GM12878 (cell line): ENCODE data around the gene XPNPEP1. TPM values are rescaled to one million over a fixed set of nuclear protein-coding genes. Genes with fewer than 3 reads are reported as not detected.

Experiments
- ATAC-seq: fragments of 200-7000 bp; cut with Tn5 transposase; 3 replicates; pipeline ENCODE4 v1.9.1; 2020; ENCODE audit warnings: mild to moderate bottlenecking, moderate library complexity
- BruUV-seq: library from RNA; stranded (reverse); fragments of 400-500 nt; replicated peaks from 2 replicates; lab custom pipeline; 2021; lab: Mats Ljungman, UMichigan
- CTCF ChIA-PET: fragments of 300-600 bp; sonication (Branson Sonifier 250); formaldehyde crosslinking; extraction: SDS; loops from one replicate; lab custom pipeline; 2021; ENCODE audit warnings: inconsistent platforms; lab: Yijun Ruan, JAX
- POLR2A ChIA-PET: fragments of 350-600 bp; formaldehyde crosslinking; extraction: SDS; loops from one replicate; lab custom pipeline; 2021; ENCODE audit warnings: inconsistent platforms; lab: Charles Lee
- RAD21 ChIA-PET: fragments of 300-600 bp; sonication (Branson Sonifier 250); formaldehyde crosslinking; loops from one replicate; lab custom pipeline; 2023; ENCODE audit warnings: antibody characterized with exemption; ENCODE audit not compliant: unreplicated experiment; lab: Charles Lee
- SMC1A ChIA-PET: fragments of 300-600 bp; sonication (Branson Sonifier 250); formaldehyde crosslinking; loops from one replicate; lab custom pipeline; 2023; ENCODE audit not compliant: unreplicated experiment, uncharacterized antibody; lab: Charles Lee
- DNase-seq: peaks from one replicate; pipeline ENCODE4 v3.0.0-alpha.2; 2011; ENCODE audit warnings: low read depth, low spot score
- FAIRE-seq: peaks from 3 replicates; lab custom pipeline; 2011; peaks lifted over from hg19 to GRCh38; lab: Jason Lieb, UNC
- H2AFZ ChIP-seq: 2 replicates; pipeline ENCODE4 v1.6.0; 2011; ENCODE audit warnings: low read depth, low read length, control low read depth; ENCODE audit not compliant: control insufficient read depth
- H3K27ac ChIP-seq: 2 replicates; pipeline ENCODE4 v1.5.1; 2011; ENCODE audit warnings: control low read depth; ENCODE audit not compliant: control insufficient read depth, insufficient read depth
- H3K27me3 ChIP-seq, 2 experiments: replicated peaks in 1 of 2; 2 replicates each; pipeline versions ENCODE4 v1.6.0 to v1.6.1; 2011; ENCODE audit warnings: low read length in 1 of 2; ENCODE audit not compliant: control insufficient read depth in 2 of 2, insufficient read depth in 2 of 2
- H3K36me3 ChIP-seq, 2 experiments: 2 replicates each; pipeline ENCODE4 v1.5.1; 2011; ENCODE audit warnings: low read length in 1 of 2; ENCODE audit not compliant: control insufficient read depth in 2 of 2, insufficient read depth in 2 of 2
- H3K4me1 ChIP-seq: 2 replicates; pipeline ENCODE4 v1.6.1; 2011; ENCODE audit warnings: mild to moderate bottlenecking, low read length, moderate library complexity, mixed read lengths; ENCODE audit not compliant: control insufficient read depth, insufficient read depth
- H3K4me2 ChIP-seq: 2 replicates; pipeline ENCODE4 v1.6.0; 2011; ENCODE audit warnings: control low read depth; ENCODE audit not compliant: control insufficient read depth, insufficient read depth
- H3K4me3 ChIP-seq: fragments of 200-600 bp; sonication (generic); 2 replicates; pipeline ENCODE4 v1.5.1; 2016
- H3K79me2 ChIP-seq: 2 replicates; pipeline ENCODE4 v1.6.0; 2011; ENCODE audit warnings: low read length; ENCODE audit not compliant: control insufficient read depth, insufficient read depth
- H3K9ac ChIP-seq: 2 replicates; pipeline ENCODE4 v1.8.0; 2011; ENCODE audit warnings: low read length, control low read depth, mixed read lengths; ENCODE audit not compliant: control insufficient read depth, insufficient read depth
- H3K9me3 ChIP-seq: replicated peaks from 3 replicates; pipeline ENCODE4 v1.5.1; 2011; ENCODE audit warnings: mild to moderate bottlenecking, low read length; ENCODE audit not compliant: control insufficient read depth, insufficient read depth
- H4K20me1 ChIP-seq: 2 replicates; pipeline ENCODE4 v1.6.0; 2011; ENCODE audit not compliant: control insufficient read depth, insufficient read depth
- BACH1 ChIP-seq: fragments of 450-650 bp; IDR thresholded peaks from 2 replicates; pipeline ENCODE4 v1.6.1; 2017; ENCODE audit warnings: mild to moderate bottlenecking, borderline replicate concordance
- CBFB ChIP-seq: IDR thresholded peaks from 2 replicates; pipeline ENCODE4 v1.6.1; 2016; ENCODE audit warnings: antibody characterized with exemption, low read depth
- CREM ChIP-seq: IDR thresholded peaks from 2 replicates; pipeline ENCODE4 v1.6.1; 2014; ENCODE audit warnings: antibody characterized with exemption, low read depth
- JUND ChIP-seq: IDR thresholded peaks from 2 replicates; pipeline ENCODE4 v1.6.1; 2012; ENCODE audit warnings: low read depth, mild to moderate bottlenecking, low read length, improper control_type of control experiment, moderate library complexity
- MYC ChIP-seq: IDR thresholded peaks from 2 replicates; pipeline ENCODE4 v1.6.1; 2011; ENCODE audit warnings: mild to moderate bottlenecking, low read length, moderate library complexity, inconsistent platforms; ENCODE audit not compliant: insufficient read depth, insufficient replicate concordance, insufficient read length, severe bottlenecking
- NBN ChIP-seq: fragments of 450-650 bp; IDR thresholded peaks from 2 replicates; pipeline ENCODE4 v1.6.1; 2016
- NR2C1 ChIP-seq: fragments of 450-650 bp; IDR thresholded peaks from 2 replicates; pipeline ENCODE4 v1.6.1; 2017; ENCODE audit warnings: antibody characterized with exemption, mild to moderate bottlenecking, moderate library complexity
- POLR2AphosphoS2 ChIP-seq: IDR thresholded peaks from 2 replicates; pipeline ENCODE4 v1.6.1; 2011; ENCODE audit warnings: low read depth, mild to moderate bottlenecking, low read length, improper control_type of control experiment, moderate library complexity
- RBBP5 ChIP-seq: fragments of 200-600 bp; sonication (generic); conservative IDR thresholded peaks from 2 replicates; pipeline ENCODE4 v1.6.1; 2016
- SUZ12 ChIP-seq: fragments of 200-600 bp; sonication (generic); IDR thresholded peaks from one replicate; pipeline ENCODE4 v1.6.1; 2018; ENCODE audit warnings: antibody characterized with exemption, mild to moderate bottlenecking; ENCODE audit not compliant: unreplicated experiment
- YY1 ChIP-seq: IDR thresholded peaks from 2 replicates; pipeline ENCODE4 v1.6.1; 2011; ENCODE audit warnings: low read depth, mild to moderate bottlenecking, low read length
- ZNF622 ChIP-seq: fragments of 450-650 bp; IDR thresholded peaks from 2 replicates; pipeline ENCODE4 v1.6.1; 2017; ENCODE audit warnings: mild to moderate bottlenecking, inconsistent platforms
- in situ Hi-C: fragments of 300-500 bp; cut with MboI; formaldehyde crosslinking; loops from 9 replicates; pipeline ENCODE4 v1.14.3; 2018; ENCODE audit warnings: mixed read lengths
- intact Hi-C: fragments of 100-400 bp; cut with micrococcal nuclease; formaldehyde crosslinking; loops from one replicate; pipeline ENCODE4 v1.14.2; 2022; ENCODE audit not compliant: unreplicated experiment
- polyA plus RNA-seq, 11 experiments: library from polyadenylated mRNA; depleted of rRNA in 4 of 11; unstranded in 6 of 11; stranded (reverse) in 5 of 11; fragments of >200 nt; fragmentation: Nextera tagmentation in 4 of 11; fragmentation: Illumina TruSeq in 1 of 11; extraction: Ambion mirVana in 4 of 11; extraction: Trizol in 1 of 11; gene quantifications; 1 replicate in 1 of 11; 2 replicates in 10 of 11; pipeline versions ENCODE4 v1.2.1 to v1.2.3, GENCODE V29; 2011 to 2016; ENCODE audit warnings: inconsistent platforms in 2 of 11, missing spikeins in 2 of 11, low read depth in 1 of 11
- total RNA-seq, 4 experiments: library from RNA; depleted of rRNA in 3 of 4; stranded (reverse); fragments of >200 nt in 3 of 4; fragmentation: Illumina TruSeq in 1 of 4; extraction: Trizol in 1 of 4; gene quantifications; 2 replicates each; pipeline versions ENCODE4 v1.2.1 to v1.2.3, GENCODE V29; 2013 to 2021
- TF ChIP-seq, protein P1 (sequence below): fragments of 450-650 bp; IDR thresholded peaks from 2 replicates; pipeline ENCODE4 v1.6.1; 2016; ENCODE audit warnings: mild to moderate bottlenecking
- TF ChIP-seq, protein P2 (sequence below): fragments of 450-650 bp; IDR thresholded peaks from 2 replicates; pipeline ENCODE4 v1.6.1; 2017; ENCODE audit warnings: mild to moderate bottlenecking, low read depth, inconsistent platforms; ENCODE audit not compliant: poor library complexity, severe bottlenecking
- TF ChIP-seq, protein P3 (sequence below): fragments of 450-650 bp; IDR thresholded peaks from 2 replicates; pipeline ENCODE4 v1.6.1; 2017; ENCODE audit warnings: mild to moderate bottlenecking

XPNPEP1 gene
- total and polyA plus RNA-seq, 10 of the 15 experiments (the other 5 are each of a cell fraction or from before 2014, with no cell fraction given) = 22.7 to 108 (median 43.5) TPM

DNA sequence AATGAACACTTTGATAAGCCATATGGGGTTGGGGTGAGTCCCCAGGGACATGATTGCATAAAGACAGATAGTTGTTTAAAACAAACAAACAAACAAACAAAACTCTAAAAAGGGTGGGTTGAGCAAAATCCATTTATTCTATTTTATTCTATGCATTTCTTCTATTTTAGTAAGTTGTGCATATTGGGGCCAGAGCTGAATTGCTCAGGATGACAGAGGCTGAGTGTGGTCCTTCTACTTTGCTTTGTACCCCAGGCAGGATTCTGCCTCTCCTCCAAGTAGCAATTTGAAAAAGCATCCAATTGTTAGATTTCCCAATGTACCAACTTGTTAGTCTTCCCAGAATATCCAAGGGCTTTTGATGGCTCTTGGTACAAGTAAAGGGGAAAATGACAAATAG lies 29.2 kb upstream of the XPNPEP1 start:
- ChIA-PET POLR2A (no interaction called here), RAD21 (interaction anchor here (1.2 kb wide), 1 partner anchor 68 kb away, joined by 3 read pairs; no protein-coding TSS in a partner anchor), CTCF (interaction anchor here (1.4 to 3.2 kb wide), 2 partner anchors 68 to 71 kb away, joined by 3 to 15 read pairs; no protein-coding TSS in a partner anchor), SMC1A (interaction anchor here (0.9 to 1.5 kb wide), 2 partner anchors 69 to 122 kb away, joined by 3 to 4 read pairs; no protein-coding TSS in a partner anchor)
- FAIRE-seq (no peak), ATAC-seq (no peak), DNase-seq (no peak)
- no peaks in the 10 kb centered on the region; the same call in 2 of the 3 replicates for H3K9me3 ChIP-seq
- H3K36me3 ChIP-seq = no peaks in the 10 kb centered on the region
- H3K4me2 ChIP-seq = no peak overlapping the region
- no peaks in the 10 kb centered on the region for H4K20me1 ChIP-seq
- no peak for TF ChIP-seq SUZ12
- TF ChIP-seq, protein P1, sequence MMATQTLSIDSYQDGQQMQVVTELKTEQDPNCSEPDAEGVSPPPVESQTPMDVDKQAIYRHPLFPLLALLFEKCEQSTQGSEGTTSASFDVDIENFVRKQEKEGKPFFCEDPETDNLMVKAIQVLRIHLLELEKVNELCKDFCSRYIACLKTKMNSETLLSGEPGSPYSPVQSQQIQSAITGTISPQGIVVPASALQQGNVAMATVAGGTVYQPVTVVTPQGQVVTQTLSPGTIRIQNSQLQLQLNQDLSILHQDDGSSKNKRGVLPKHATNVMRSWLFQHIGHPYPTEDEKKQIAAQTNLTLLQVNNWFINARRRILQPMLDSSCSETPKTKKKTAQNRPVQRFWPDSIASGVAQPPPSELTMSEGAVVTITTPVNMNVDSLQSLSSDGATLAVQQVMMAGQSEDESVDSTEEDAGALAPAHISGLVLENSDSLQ = no peak
- TF ChIP-seq CREM = no peak
- no peak for TF ChIP-seq CBFB
- no peak for TF ChIP-seq YY1
- TF ChIP-seq ZNF622 = no peak
- TF ChIP-seq NR2C1 = no peak
- no peak for TF ChIP-seq MYC
- TF ChIP-seq RBBP5 = no peak
- TF ChIP-seq BACH1 = no peak
- TF ChIP-seq NBN = no peak
- TF ChIP-seq, protein P2, sequence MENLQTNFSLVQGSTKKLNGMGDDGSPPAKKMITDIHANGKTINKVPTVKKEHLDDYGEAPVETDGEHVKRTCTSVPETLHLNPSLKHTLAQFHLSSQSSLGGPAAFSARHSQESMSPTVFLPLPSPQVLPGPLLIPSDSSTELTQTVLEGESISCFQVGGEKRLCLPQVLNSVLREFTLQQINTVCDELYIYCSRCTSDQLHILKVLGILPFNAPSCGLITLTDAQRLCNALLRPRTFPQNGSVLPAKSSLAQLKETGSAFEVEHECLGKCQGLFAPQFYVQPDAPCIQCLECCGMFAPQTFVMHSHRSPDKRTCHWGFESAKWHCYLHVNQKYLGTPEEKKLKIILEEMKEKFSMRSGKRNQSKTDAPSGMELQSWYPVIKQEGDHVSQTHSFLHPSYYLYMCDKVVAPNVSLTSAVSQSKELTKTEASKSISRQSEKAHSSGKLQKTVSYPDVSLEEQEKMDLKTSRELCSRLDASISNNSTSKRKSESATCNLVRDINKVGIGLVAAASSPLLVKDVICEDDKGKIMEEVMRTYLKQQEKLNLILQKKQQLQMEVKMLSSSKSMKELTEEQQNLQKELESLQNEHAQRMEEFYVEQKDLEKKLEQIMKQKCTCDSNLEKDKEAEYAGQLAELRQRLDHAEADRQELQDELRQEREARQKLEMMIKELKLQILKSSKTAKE = no peak
- TF ChIP-seq, protein P3, sequence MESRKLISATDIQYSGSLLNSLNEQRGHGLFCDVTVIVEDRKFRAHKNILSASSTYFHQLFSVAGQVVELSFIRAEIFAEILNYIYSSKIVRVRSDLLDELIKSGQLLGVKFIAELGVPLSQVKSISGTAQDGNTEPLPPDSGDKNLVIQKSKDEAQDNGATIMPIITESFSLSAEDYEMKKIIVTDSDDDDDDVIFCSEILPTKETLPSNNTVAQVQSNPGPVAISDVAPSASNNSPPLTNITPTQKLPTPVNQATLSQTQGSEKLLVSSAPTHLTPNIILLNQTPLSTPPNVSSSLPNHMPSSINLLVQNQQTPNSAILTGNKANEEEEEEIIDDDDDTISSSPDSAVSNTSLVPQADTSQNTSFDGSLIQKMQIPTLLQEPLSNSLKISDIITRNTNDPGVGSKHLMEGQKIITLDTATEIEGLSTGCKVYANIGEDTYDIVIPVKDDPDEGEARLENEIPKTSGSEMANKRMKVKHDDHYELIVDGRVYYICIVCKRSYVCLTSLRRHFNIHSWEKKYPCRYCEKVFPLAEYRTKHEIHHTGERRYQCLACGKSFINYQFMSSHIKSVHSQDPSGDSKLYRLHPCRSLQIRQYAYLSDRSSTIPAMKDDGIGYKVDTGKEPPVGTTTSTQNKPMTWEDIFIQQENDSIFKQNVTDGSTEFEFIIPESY = no peak
- no peak for TF ChIP-seq JUND
- no peak for TF ChIP-seq POLR2AphosphoS2
- intact Hi-C loops (loop anchor here (10.0 kb wide), 1 partner anchor 322 kb away; no protein-coding TSS in a partner anchor), in situ Hi-C loops (no loop called here)
- H3K79me2 ChIP-seq = no peaks in the 10 kb centered on the region
- no peak overlapping the region for H3K4me3 ChIP-seq
- BruUV-seq = no TSS peak
- H2AFZ ChIP-seq = no peak overlapping the region
- H3K9ac ChIP-seq = no peak overlapping the region
- H3K27me3 ChIP-seq = no peaks in the 10 kb centered on the region
- H3K27ac ChIP-seq = no peak overlapping the region
- peaks cover 17% of the 10 kb centered on the region for H3K4me1 ChIP-seq
